ENCODE data around the gene NRAP. TPM values are rescaled to one million over a fixed set of nuclear protein-coding genes. Genes with fewer than 3 reads are reported as not detected.
A peak's percentile ranks its signal among the peaks of the same experiment; 100 is the strongest.

NRAP gene
- total RNA-seq, 1 donor from 2014 or later: 826 TPM

DNA sequence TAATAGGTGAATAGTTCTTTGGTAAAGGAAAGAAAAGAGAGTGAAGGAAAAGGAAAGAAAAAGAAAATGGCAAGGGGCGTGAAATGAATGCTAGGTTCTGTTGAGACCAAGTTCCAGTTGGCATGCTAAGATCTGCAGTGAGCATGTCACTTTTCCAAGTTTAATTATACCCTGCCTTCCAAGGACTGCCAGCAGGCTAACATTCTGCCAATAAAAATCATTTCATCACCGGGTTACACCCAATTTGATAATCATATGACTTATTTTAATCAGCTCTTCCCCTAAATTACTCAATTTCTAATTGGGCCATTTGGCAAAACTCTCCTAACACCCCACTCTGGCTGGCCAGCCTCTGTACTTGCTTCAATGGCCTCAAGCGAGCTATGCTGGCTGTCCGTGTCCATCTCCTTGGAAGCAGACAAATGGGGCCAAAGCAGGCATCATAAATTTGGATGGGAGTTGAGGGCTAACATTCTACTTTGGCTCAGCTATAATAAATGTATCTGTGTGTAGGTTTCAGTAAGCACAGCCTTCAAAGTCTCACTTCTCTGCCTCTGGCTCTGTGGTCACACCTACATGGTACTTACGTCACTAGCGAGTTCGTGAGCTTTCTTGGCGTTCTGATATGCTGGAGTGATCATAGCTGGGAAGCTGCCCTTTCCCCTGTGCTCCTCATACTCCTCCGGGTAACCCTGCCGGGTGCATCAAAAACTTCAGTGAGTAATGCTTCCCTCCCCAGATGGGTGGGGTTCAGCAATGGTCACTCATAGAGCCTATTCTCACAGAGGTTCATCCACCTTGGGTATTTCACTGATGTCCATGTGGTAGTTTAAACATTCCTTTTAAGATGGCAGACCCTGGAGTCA, 17.3 kb downstream of the NRAP start:
- intact Hi-C loops (cut with micrococcal nuclease): no loop called here
- DNase-seq (no peak), ATAC-seq (peak; percentile 64)

DNA sequence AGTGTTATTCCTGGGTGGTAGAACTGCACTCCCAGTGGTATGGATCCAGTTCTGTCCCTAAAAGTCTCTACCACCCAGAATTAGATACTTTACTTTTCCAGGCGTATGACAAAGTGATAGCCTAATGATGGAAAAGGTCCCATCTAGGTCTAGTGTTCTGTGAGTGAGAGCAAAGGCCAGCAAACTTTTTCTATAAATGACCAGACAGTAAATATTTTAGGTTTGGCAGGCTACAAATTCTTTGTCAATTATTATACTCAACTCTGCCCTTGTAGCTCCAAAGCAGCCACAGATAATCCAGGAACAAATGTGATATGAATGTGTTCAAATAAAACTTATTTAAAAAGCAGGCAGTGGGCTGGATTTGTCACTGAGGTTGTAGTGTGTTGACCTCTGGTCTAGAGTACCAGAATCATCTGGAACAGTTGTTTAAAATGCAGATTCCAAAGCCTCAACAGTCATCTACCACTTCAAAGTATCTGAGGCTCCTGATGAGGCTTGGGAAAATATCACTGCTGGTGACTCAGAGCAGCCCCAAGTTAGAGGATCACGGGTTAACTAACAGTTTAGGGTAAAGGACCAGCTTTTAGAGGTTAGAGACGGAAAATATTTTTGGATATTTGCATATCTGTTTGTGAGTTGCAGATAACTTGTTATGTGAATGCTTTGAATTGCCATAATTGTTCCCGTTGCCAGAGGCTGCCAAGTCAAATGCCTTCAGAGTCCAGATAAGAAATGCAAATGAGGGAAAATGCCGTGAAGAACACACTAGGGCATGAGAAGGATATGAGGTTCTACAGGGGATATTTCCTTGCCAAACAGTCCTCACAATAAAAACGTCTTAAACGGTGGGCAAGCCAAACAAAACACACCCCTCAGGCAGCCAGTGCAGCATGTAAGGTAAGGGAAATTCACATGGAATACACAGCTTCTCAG, 19.4 kb downstream of the NRAP start:
- no peak for DNase-seq
- intact Hi-C loops (cut with micrococcal nuclease): no loop called here
- peak; percentile 43 for ATAC-seq

DNA sequence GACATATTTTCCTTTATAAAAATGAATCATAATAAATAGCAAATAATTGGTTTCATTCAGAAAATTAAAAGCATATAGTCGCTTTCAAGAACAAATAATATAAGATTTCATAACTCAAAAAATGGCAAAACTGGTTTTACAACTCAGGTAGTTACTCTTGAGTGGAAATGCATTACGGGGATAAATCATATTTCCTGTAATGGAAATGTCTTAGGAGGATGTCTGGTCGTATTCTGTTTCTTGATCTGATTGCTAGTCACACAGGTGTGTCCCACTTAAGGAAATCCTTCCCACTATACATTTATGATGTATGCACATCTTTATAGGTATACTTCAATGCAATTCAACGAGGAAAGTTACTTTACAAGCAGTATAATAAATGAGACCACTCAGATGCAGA, 20.7 kb downstream of the NRAP start:
- intact Hi-C loops (cut with micrococcal nuclease): no loop called here
- ATAC-seq: no peak
- no peak for DNase-seq

DNA sequence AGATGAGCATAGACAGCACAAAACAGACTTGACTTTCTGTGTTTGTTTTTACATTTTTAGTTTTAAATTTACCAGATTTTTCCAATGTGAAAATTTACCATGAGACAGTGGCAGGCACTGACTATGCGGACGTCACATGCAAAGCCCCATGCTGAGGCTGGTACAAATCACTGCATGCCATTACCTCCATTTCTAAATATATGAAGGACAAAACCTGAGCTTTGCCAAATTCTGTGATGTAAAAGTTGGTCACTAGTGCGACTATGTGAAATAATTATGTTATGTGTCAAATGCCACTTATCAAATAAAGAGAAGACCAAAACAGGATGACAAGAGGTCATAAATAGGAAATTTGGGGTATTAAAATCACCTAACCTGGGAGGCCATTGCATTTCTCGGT, 22.1 kb downstream of the NRAP start:
- ATAC-seq (no peak), DNase-seq (no peak)
- intact Hi-C loops (cut with micrococcal nuclease): no loop called here

DNA sequence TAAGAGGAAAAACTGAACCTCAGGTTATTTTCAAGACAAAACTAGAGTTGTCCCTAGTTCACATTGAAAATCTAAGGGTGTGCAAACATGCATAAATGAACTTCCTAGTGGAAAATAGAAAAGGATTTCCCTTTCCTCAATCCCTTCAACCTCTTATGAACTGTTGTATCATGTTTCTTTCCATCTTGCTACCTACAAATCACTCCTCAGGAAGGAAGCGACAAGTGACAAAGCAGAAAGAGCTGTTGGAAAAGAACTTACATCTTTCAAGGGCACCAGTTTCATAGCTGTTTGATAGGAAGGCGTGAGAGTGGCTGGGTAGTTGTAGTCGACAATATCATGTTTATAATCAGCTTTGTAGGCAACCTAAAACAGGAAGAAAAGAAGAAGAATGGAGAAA, 23.9 kb downstream of the NRAP start:
- DNase-seq (no peak), ATAC-seq (no peak)
- intact Hi-C loops (cut with micrococcal nuclease): no loop called here

DNA sequence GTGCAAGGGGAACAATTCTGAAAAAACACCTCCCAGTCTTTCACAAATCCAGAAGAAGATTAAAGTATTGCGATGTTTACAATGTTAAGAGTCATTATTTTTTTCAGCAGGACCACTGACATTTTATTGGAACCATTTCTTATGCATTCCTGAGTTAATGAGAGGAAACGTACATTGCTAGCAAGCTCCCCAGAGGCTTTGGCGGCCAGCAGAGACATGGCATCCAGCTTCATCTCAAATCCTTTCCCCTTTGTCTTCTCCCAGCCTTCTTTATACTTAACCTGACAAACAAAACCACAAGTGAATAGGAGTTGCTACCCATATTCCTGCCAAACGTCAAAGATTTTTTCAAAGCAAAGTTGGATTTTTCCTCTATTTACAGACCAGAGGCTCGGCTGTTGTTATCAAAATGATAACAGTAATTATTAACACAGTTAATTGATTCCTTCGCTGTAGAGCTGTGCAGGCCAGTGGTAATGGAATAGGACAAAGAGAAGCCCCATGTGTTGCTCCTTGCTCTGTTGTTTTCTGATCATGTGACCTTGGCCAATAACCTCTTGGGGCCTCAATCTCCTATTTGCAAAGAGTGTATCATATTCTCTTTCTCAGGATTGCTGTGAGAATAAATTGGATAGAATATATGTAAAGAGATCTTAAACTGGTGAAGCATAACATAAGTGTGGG, 32.0 kb downstream of the NRAP start:
- intact Hi-C loops (cut with micrococcal nuclease): no loop called here
- DNase-seq (no peak), ATAC-seq (no peak)

DNA sequence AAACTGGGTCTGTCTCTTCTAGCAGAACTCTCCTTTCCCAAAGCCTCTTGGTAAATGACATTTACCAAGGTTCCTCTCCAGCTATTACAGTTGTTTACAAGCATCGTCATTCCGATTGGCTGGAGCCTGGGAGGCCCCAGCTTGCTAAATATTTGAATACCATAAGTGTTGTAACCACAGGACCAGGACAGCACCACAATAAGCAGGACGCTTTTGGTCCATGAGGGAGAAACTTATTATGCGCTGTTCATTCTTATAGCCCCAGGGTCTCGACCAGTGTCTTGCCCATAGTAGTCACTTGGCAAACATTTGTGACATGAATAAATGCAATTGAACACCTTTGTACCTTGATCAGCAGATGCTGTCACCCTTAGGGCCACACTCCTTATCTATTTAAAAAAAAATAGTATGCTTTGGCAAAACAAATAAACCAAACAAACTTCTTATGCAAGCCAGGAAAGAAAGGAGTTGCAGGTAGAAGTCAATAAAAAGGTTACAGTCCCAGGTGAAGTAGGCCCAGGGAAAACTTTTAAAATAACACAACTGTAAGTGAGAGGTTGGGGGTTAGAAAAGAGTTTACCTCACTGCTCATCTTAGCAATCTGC, 32.8 kb downstream of the NRAP start:
- intact Hi-C loops (cut with micrococcal nuclease): no loop called here

DNA sequence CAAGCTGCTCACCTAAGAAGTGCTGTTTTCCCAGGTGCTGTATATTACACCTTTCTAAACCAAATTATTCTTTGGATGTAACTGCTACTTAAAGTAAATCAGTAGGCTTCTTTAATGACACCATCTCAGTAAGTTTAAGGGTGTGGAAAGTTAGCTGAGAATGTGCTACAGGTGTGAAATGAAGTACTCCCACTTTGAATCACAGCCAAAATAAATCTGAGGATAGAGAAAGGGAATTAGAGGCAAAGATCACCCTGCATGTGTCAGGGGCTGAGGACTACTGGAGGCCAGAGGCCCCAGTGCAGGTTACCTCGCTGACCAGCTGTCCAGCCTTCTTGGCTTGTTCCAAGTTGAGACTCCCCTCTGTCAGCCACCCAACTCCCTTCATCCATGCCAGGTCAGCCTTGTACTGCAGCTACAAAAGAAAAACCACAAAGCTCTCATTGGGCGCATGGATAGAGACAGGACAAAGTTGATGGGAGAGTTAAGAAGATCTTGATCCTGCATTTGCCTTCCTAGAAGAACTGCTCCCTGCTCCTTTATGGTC, 35.2 kb downstream of the NRAP start:
- intact Hi-C loops (cut with micrococcal nuclease): no loop called here
- ATAC-seq (peak; percentile 10), DNase-seq (no peak)

More for the DNA sequence above, 32.8 kb downstream of the NRAP start:
- ATAC-seq (no peak), DNase-seq (no peak)

DNA sequence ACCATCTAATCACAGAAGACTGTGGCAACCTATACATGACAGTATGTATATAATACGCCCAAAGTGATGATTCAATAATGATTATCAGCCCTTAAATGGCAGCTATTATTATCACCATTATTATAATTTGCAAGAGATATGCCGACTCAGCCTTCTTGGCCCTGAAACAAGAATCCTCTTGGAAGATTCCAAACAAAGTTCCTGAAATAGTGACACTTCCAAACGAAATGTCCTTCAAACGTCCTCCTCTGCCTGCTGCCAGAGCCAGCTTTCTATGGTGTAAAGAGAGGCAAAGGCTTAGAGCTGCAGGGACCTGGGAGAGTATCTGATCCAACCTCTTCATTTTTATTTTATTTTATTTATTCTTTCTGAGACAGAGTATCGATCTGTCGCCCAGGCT, 36.0 kb downstream of the NRAP start:
- intact Hi-C loops (cut with micrococcal nuclease): no loop called here
- ATAC-seq: peak; percentile 76

DNA sequence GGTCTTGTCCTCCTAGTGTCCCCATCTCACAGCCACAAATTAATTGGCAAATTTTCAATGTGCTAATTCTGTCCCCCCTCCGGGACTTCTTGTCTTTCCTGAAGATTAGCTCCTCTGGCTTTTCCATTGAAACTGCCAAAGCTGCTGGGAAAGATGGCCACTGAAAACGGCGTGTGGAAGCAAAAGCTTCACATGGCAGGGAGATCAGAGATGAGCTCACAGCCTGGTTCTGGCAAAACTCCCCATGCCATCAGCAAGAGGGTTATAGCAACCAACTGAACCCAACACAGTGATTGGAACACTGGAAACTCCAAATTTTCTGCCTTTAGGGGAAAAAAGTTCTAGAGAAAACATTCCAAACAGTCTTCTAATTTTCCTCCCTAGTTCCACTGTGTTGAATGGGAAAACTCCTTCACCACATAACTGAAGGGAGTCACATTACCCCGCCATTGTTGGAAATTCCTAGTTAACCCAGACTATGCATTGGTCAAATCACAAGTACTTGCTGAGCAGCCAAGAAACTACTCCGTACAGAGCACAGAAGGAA, 37.0 kb downstream of the NRAP start:
- DNase-seq: no peak
- peak; percentile 25 for ATAC-seq
- intact Hi-C loops (cut with micrococcal nuclease): no loop called here

More for the DNA sequence above, 36.0 kb downstream of the NRAP start:
- DNase-seq: no peak

DNA sequence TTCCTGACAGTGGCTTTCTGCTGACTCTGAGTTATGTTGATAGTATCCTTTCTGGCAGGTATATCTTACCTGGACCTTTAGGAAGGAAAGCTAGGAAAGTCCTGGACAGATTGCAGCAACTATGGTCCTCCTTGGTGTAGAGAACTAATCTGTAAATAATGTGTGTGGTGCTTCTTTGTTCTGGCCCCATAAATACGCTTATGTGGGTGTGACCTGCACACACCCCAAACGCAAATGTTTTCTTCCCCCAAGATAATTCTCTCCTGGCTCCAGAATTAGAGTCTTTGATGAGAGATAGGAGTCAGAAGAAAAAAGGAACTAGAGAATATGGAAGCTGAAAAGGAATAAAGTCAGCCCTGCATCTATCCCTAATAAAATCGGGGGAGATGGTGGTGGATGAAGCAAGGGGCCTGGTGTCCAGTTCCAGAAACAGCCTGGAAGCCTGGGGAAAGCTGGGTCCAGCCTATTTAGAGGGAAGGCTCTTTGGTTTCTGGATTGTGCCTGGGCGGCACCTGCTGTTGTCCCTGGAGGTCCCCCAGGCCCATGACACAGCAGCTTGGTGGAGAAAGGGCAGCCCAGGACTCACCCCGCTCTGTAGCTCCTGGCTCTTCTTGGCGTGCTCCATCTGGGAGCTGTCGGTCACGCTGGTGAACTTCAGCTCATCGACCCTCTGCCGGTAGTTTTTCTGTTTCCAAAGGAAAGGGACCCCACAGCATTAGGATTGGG, 38.2 kb downstream of the NRAP start:
- ATAC-seq: peak; percentile 7
- DNase-seq: no peak

DNA sequence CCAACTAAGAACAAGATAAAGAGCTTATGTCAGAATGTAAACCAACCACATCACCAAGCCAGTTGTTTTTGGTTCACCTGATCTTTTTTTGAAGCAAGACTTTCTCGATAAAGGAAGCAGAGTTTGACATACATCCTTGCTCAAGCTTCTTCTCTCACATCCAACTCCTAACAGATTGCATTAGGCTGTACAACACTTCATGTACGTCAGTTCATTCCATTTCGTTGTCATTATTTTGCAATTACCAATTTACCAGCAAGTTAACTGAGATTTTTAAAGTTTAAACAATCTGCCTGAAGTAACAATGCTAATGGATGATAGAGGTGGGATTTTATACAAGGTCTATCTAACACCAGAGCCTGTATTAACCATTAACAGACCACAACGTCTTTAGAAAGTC, 41.0 kb downstream of the NRAP start:
- intact Hi-C loops (cut with micrococcal nuclease): no loop called here
- ATAC-seq (no peak), DNase-seq (no peak)

More for the DNA sequence above, 38.2 kb downstream of the NRAP start:
- intact Hi-C loops (cut with micrococcal nuclease): no loop called here

DNA sequence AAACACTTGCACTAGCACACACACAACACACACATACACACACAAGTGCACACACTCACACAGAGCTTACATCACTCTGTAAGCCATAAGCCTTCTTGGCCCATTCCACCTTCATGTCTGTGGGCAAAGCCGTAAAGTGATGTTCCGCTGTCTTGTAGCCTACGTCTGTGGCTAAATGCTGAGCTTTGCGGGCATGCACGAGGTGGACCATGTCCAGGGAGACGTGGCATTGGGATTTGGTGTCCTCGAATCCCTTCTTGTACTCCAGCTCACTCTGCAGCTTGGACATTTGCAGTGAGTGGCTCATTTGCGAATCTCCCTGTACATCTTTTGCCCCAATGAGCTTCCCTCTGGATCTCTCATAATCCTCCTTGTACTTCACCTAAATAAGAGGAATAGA, 42.0 kb downstream of the NRAP start:
- no peak for ATAC-seq
- no peak for DNase-seq
- intact Hi-C loops (cut with micrococcal nuclease): no loop called here

DNA sequence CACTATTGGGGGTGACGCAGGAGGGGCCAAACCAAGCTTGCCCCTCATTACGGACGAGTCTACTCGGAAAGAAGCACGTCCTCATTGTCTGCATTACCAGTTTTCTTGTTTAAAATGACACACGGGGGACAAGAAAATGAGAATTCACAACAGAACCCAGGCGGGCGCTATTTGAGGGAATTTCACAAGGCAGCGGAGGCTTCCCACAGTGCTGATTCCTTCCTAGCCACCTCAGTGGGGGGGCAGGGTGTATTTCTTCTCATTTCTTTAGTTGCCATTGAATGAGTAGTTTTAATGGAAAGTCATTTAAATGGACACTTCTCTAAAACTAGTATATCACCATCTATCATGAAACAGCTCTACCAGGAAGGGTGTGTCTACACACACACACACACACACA, 42.9 kb downstream of the NRAP start:
- intact Hi-C loops (cut with micrococcal nuclease): no loop called here
- no peak for ATAC-seq
- DNase-seq: no peak

DNA sequence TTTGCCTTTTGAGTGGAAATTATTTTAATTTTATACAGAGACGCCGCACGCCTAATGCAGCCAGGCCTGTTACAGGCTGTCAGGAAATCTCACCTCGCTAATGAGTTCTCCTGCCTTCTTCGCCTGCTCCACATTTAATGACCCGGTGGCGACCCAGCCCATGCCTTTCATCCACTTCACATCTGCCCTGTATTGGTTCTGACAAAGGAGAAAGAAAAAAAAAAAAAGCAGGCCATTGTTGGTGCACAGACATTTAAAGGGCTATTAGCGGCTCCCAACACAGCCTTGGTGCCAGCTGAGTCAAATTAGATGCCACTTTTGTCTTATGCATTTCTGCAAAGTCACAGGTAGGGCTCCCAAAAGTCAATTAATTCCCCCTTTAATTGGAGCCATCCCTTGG, 43.3 kb downstream of the NRAP start:
- no peak for DNase-seq
- intact Hi-C loops (cut with micrococcal nuclease): no loop called here
- ATAC-seq: no peak

DNA sequence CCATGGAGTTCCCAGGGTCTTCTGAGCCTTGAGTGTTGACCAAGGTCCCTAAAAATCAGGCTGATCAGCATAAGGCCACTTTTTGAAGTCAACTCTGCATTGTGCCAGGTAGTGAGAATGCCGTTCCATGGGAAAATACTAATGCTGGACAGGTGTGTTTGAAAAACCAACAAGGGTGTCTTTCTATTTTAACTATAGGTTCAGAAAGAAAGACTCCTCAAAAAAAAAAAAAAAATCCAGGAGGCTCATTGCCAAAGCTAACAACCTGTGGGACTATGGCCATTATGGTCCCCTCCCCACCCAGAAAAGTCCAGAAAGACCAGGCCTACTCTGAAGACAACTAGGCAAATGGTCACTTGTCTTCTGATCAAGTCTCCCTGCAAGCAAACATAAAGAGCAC, 44.4 kb downstream of the NRAP start:
- intact Hi-C loops (cut with micrococcal nuclease): no loop called here
- ATAC-seq (no peak), DNase-seq (no peak)

DNA sequence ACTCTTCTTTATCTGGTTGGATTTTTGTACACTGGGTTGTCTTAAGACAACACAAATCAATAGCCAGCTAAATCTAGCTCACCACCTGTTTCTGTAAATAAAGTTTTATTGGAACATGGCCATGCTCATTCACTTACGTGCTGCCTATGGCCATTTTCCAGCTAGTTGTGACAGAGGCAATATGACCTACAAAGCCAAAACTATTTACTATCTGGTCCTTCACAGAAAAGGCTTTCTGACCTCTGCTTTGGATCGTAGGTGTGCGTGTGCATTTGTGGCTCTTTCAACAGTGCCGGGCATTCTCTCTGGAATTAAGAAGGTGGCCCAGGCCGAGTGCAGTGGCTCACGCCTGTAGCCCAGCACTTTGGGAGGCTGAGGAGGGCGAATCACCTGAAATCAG, 45.5 kb downstream of the NRAP start:
- intact Hi-C loops (cut with micrococcal nuclease): no loop called here
- ATAC-seq: peak; percentile 5

DNA sequence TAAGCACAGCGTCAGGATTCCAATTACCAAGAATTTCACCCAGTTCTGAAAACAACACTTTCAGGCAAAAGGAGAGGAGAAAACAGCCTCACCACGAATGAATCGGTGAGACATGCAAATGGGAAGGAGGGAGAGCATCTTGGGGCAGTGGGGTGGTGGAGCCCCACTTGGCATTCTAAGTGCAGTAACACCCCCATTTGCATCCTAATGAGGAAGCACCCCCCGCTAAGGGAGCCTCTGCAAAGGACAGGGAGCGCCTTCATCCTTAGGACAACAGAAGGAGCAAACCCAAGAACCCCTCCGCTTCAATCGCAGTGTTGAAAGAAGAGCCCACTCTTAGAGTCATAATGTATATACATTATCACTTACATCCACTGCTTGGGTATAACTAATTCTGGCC, 46.8 kb downstream of the NRAP start:
- no peak for ATAC-seq
- intact Hi-C loops (cut with micrococcal nuclease): no loop called here
- no peak for DNase-seq

More for the DNA sequence above, 45.5 kb downstream of the NRAP start:
- DNase-seq: no peak

Data from left ventricle myocardium superior (tissue), 1 donor.